Activated CD4-positive, alpha-beta T cell treated with anti-CD3 and anti-CD28 coated beads, Interleukin-2, amount 50 U/mL, for 24 hours (primary cell): ENCODE measurements around the gene MYBBP1A.

Experiments
- DNase-seq, 2 donors: peaks; one replicate each; pipeline ENCODE4 v3.0.0-alpha.2; 2020; ENCODE audit warnings: low read depth in 1 of 2, low spot score in 1 of 2

MYBBP1A gene

DNA sequence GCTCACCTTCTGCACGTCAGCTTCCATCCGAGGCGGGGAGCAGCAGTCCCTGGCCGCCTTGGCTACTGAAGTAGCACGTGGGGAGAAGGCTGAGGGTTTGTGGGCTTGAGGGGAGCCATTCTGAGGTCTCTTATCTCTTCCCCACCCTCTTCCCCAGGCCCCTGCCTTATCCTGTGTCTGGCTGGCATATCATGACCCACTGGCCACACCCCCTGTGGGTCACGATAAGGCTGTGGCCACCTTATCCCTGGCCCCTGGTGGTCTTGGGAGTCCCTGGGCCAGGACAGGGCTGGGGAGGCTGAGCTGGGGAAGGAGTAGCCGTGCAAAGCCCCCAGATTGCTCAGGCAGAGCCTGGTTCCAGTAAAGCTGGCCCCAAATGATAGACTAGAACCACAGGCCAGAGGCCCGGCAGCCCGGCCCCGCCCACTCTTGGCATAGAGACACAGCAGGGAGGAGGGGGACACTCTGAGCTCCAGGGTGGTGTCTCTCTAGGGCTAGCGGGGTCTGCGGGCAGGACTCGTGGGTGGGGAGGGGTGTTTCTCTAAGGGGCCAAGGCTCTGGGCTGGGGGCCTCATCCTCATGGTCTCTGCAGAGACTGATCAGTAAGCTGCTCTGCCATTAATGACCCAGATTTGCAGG is 48.9 kb downstream of the MYBBP1A start:
- no peak for DNase-seq

DNA sequence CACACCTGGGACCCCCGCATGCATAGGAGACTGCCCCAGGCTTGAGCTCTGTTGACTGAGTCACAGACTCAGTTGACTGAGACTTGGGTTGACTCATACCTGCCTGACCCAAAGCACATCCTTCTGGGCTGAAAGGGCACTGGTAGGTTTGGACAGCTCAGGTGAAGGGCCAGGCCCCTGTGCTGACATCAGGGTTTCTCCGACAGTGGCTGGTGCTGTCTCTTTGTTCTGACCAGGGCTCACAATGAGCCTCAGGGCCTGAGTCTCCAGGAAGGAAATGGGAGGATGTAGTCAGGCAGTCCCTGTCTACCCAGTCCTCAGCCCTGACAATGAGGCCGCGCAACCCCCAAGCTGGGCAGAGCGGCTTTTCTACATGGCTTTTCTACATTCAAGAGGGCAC is 50.0 kb downstream of the MYBBP1A start:
- no peak for DNase-seq

DNA sequence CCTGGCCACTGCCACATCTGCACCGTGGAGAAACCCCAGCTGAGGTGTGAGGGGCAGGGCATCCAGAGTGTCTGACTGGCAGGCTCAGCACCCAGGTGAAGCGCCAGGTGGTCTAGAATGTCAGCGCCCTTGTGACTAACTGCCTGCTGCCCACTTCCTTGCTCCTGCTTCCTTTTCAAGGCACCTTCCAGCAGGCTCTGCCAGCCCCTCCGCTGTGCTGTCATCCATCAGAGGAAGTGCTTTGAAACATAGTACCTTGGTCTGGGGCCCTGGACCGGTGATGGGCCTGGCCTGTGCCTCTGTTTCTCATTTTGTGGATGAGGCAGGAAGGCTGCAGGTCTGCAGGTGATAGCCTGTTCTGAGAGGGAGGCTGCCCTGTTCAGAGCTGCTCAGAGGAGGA is 51.0 kb downstream of the MYBBP1A start:
- DNase-seq, result no peak

DNA sequence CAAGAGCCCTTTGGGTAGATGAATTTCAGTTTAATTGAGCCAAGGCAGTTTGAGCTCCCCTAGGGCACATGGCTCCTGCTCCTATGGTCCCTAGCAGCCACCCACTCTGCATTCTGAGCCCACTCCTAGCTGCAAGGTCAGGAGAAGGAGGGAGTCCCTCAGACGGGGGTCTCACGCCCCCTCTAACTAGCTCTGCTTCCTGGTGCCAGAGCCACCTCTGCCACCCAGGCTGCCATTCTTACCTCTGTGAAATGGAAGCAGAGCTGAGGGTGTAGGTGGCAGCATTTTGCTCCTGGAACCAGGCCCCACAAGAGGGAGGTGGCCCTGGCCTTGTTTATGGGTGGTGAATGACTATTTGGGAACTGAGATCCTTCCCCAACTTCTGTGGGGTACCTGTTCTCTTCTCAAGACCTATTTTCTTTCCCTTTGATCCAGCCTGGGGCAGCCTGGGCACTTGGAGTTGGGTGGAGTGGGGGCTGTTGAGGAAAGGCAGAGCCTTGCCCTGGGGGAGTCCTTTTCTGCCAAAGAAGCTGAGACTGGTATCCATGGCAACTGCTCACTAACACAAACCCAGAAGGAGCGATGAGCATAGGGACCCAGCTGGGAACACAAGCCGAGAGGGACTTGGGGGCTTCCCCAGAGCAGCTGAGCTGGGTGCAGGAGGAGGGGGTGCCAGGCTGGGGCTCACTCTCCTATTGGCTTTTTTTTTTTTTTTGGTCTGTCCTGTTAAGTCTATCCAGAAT is 51.7 kb downstream of the MYBBP1A start:
- no peak for DNase-seq

DNA sequence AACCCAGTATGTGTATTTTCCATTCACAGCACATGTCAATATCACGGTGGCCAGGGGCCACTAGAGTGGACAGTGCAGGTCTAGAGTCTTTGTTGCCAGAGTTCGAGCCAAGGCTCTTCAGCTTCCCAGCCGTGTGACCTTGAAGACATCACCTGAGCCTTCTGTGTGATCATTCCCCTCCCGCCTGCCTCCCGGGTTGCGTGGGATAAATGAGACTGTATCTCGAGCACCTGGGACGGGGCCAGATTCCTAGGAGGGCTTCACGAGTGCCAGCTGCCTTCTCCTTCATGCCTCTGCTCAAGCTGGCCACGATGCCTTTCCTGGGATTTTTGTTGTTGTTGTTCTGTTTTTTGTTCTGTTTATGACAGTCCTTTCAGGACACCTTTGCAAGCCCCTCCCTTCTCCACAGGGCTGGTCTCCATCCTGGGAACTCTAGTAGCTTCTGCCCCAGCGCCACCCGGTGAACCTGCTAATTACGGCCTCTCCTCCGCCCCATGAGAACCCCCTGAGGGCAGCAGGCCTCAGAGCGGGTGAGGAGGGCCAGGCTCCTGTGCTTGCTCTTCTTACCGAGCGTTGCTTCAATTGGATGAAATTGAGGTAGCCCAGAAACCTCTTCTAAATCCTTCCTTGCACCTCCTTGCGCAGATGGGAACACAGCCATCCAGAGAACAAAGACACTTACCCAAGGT is 52.6 kb downstream of the MYBBP1A start:
- no peak for DNase-seq

DNA sequence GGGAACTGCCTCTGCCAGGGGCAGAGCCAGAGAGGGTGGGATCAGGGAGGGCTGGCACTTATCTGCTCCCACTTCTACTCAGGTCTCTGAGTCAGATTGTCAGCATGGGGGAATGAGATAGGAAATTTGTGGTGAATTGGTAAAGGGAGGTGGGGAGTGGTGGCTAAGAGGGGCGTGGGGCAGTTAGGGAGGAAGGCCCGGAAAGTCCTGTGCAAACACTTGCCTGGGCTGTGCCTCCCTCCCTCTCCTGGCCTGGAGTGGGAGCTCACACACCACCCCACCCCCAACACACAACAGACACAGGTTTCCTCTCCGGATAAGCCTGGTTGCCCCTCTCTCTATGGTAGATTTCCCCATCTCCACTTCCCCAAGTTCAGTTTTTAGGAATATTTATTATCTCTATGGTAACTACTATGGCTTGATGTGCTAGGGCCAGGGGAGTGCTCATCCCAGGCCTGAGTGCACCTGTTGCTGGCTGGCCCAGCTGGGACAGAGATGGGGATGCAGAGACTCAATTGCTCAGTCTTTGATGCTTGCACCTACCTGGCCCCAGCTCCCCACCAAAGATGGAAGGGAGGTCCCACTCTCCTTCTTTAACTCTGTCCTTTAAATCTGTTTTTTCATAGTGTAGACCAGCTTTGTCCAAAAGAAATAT is 53.8 kb downstream of the MYBBP1A start:
- DNase-seq, result no peak

DNA sequence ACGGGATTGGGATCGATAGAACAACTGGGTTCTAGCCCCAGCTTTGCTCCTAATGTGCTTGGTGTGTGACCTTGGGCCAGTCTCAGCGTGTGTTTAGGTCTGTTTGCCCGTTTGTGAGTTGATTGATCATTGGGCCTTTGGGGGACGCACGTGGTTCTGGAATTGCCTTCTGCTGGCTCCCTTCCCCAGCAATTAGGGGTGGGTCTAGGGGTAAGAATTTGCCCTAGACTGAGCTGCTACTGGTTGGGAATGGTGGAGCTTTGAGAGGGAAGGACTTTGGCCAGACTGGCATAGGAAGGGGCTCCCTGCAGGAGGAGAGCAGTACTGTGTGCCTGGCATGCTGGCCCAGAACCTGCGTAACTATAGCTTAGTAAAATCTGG is 55.0 kb downstream of the MYBBP1A start:
- no peak for DNase-seq

DNA sequence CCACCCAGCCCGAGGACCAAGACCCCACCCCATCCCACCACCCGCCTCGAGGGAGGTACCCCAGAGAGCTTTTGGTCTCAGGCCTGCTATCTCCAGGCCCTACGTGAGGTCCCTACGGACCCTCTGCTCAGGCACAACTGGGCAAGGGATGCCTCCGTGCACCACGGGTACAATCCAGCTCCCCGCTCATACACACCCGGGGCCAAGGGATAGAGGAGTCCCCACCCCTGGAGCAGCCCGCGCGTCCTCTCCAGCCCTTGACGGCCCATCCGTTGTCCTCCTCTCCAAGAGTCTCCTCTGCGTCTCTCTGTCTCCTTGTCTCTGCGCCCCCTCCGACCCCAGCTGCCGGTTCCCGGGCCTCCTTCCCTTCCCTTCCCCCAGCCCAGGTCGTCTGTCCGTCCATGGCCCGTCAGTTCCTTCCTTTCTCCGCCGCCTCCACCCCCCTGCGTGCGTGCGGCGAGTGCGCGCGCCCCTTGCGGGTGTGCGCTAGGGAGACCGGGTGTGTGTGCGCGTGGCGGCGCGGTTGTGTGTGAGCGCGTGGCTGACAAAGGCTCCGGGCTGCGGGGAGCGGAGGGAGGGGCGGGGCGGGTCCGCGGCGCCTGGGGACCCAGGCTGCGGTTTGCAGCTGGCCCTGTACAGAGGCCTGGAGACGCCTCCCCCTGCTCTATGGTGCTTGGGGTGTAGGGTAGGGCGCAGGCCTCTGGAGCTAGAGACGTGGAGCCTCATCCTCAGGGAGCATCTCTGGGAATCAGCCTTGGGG is 55.6 kb downstream of the MYBBP1A start:
- no peak for DNase-seq

DNA sequence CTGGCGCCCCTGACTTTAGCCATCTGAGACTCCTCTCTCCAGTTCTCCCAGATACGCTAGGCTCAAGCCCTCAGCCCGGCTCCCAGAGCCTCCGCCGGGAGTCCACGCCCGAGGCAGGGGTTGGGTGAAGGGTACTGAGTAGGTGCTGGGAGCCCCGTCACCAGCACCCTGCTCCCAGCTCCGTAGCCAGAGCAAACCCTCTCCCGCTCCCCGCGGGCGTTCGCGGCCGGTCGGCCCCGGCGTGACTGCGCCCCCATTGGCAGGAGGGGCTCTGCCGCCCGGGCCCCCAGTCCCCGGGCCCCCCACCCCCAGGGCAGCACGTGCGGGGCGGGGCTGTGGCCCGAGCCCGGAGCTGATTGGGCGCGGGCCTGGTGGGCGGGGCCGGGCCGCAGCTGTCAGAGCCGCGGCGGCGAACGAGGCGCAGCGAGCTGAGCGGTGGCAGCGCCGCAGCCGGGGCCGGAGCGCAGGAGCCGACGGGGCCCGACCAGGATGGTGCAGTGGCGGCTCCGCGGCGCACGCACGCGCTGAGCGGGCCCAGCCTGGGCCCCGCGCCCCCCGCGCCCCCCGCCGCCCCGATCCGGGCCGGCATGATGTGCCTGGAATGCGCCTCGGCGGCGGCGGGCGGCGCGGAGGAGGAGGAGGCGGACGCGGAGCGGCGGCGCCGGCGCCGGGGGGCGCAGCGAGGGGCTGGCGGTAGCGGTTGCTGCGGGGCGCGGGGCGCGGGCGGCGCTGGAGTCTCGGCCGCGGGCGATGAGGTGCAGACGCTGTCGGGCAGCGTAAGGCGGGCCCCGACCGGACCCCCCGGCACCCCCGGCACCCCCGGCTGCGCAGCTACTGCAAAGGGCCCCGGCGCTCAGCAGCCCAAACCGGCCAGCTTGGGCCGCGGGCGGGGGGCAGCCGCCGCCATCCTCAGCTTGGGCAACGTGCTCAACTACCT is 56.5 kb downstream of the MYBBP1A start, which contains the start of gene SPNS2:
Gene SPNS2, plus strand, starts transcription at position 421 of the 937 bp plus-strand sequence. Its CDS starts 167 bp downstream, at position 588.
- DNase-seq, result peak; percentile 31 to 35

DNA sequence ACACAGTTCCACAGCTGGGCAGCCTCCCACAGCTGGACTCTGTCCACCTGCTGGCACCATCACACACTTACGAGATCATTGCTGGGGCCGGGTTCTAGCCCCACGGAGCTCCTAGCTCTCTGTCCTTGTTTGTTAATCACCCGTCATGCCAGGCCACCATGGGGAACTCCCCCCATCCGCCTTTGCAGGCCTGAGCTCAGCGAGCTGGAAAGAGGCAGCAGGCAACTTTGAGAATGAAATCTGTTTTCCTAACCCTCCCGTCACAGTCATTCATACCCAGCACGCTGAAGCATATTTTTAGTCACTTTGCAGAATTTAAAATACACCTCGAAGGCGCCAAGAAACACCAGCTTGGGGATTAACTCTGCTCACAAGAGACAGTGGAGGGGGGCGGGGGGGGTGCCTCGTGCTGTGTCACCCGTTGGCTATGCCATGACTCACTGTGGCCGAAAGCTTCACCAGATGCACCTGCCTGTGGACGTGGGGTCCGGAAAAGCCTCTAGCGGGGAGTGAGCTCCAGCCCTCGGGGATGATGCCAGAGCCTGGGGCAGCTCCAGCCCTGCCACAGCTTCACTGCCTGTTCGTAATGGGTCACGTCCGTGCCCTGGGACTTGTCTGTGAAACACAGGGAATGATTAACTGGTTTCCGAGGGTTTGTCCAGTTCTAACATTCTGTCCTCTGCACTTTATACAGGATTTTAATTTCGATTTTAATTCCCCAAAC is 57.9 kb downstream of the MYBBP1A start:
- no peak for DNase-seq

DNA sequence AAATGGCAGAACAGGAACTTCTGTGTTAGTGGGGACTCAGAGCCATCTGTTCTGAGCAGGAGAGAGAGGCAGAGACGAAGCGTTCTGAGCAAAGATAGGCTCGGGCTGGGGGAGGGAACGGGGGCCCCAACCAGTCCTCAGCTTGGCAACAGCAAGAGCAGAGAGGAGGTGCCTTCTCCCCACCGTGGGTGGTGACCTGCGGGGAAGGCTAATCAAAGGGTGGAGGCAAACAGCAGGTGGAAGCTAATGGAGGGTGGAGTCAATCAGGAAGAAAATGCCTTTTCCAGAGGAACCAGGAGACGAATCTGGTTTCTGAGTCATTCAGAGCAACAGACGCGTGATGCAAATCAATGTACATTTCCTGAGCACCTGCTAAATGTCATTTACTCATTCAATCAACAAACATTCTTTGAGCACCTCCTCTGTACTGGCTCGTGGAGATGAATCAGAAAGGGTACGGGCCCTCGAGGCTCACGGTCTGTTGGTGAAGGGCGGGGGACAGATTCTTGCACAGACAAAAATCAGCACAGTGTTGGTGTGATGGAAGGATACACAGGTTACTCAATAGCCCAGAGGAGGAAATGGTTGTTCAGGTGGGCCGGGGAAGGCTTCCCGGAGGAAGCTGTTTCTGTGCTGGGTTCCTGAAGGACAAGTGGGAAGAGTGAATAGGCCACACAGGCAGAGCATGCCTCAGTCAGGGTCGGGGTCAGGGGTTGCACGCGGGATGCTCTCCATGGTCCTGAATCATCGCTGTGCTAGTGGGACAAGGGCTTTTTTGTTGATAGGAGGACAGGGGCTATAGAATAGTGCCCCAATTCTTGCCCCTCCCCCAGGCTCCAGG is 62.2 kb downstream of the MYBBP1A start:
- DNase-seq, result no peak

DNA sequence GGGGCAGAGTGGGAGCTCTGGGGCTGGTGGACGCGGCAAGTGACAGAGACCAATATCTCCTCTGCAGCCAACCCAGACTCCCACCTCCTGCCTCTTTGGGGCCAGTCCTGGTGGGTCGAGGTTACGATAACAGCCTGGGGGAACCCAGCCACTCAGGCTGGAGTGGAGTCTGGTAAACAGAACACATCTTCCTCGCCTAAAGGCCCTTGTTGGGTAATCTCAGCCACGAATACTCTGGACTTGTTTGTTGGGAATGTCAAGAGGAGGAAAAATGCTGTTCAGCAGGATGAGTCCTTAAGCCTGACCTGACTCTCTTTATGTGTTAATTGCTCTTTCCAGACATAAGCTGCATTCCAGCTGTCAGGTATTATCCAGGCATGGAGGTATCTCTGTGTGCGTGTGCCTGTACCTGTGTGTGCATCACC is 64.5 kb downstream of the MYBBP1A start:
- DNase-seq, result no peak

DNA sequence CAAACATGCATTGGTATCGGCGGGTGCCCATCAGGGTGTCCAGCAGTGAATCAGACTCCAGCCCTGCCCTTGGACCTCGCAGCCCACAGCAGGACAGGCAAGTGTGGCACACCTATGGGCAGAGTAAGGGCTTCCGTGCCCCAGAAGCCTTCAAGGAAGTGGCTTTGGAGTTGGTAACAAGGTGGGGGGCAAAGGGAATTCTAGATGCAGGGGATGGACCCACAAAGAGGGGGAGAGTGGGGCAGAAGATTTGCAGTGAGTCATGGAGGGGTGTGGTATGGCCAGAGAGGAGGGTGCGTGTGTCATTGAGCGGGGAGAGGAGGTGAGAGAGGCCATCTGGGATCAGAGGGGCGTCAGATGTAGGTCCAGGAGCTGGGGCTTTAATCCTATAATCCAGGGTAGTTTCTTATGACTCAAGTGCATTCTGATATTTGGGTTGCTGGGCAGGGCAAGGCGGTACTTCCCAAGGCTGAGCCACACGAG is 65.0 kb downstream of the MYBBP1A start:
- no peak for DNase-seq

DNA sequence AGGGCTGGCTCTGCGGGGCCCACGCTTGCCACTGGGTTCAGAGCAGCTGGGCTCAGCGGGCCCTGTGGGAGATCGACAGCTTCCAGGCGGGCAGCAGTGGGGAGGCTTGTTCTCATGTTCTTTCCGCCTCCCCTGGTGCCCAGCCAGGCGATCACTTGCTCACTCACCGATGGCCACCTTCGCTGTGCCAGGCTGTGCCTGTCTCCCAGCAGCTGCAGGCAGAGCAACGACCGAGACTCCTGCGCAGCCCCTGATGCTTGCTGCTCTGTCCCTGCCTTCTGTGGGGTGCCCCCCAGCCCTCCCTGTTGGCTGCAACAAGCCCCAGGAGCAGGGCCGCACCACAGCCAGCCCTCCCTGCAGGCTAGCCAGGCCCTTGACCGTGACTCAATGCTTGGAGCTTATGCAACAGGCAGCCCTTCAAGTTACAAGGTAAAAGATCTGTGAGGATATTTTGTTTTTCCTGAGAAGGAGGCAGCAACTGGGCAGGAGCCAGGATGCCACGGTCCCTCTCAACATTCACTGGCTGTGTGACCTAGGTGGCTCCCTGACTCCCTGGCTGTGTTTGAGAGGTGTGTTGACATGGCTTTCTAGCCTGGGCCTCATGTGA is 66.1 kb downstream of the MYBBP1A start:
- DNase-seq, result no peak
